Caco-2 (cell line): ENCODE results near the gene AVEN. TPM values are rescaled to one million over a fixed set of nuclear protein-coding genes. Genes with fewer than 3 reads are reported as not detected.

Source experiments
- BruUV-seq: library from RNA; stranded (reverse); fragments of 400-500 nt; replicated peaks from 2 replicates; lab custom pipeline; 2021; lab: Mats Ljungman, UMichigan
- CTCF ChIA-PET: fragments of 300-600 bp; sonication (Branson Sonifier 250); formaldehyde crosslinking; loops from one replicate; lab custom pipeline; 2022; ENCODE audit warnings: antibody characterized with exemption; lab: Charles Lee
- POLR2A ChIA-PET: fragments of 300-600 bp; sonication (Branson Sonifier 250); formaldehyde crosslinking; loops from one replicate; lab custom pipeline; 2022; ENCODE audit warnings: antibody characterized with exemption; lab: Charles Lee
- DNase-seq, 2 experiments: peaks; one replicate each; pipeline versions ENCODE4 v3.0.0 to v3.0.0-alpha.2; 2020 to 2022
- H3K27me3 ChIP-seq: replicated peaks from 2 replicates; pipeline ENCODE4 v1.6.0; 2011; ENCODE audit warnings: low read length; ENCODE audit not compliant: control insufficient read depth, insufficient read depth
- H3K36me3 ChIP-seq: 2 replicates; pipeline ENCODE4 v1.5.1; 2011; ENCODE audit warnings: low read length; ENCODE audit not compliant: control insufficient read depth, insufficient read depth
- H3K4me1 ChIP-seq: fragments of 250-450 bp; sonication (Bioruptor Pico); 2 replicates; pipeline ENCODE4 v1.5.1; 2020; ENCODE audit warnings: mild to moderate bottlenecking
- H3K4me3 ChIP-seq: 2 replicates; pipeline ENCODE4 v1.5.1; 2011; ENCODE audit warnings: low read depth, mild to moderate bottlenecking, control low read depth, low read length
- H3K9me3 ChIP-seq: fragments of 250-450 bp; sonication (Bioruptor Pico); 2 replicates; pipeline ENCODE4 v1.5.1; 2020; ENCODE audit warnings: mild to moderate bottlenecking, moderate library complexity
- H3K27ac Mint-ChIP-seq: one replicate; pipeline ENCODE4 v1.8.0; 2022; ENCODE audit warnings: mixed read lengths; ENCODE audit not compliant: unreplicated experiment
- H3K27me3 Mint-ChIP-seq: one replicate; pipeline ENCODE4 v1.8.0; 2022; ENCODE audit warnings: mixed read lengths; ENCODE audit not compliant: insufficient read depth, unreplicated experiment
- H3K36me3 Mint-ChIP-seq: one replicate; pipeline ENCODE4 v1.8.0; 2022; ENCODE audit warnings: mild to moderate bottlenecking, mixed read lengths; ENCODE audit not compliant: insufficient read depth, unreplicated experiment
- H3K4me1 Mint-ChIP-seq: one replicate; pipeline ENCODE4 v1.8.0; 2022; ENCODE audit warnings: low read depth, mixed read lengths; ENCODE audit not compliant: unreplicated experiment
- H3K4me3 Mint-ChIP-seq: one replicate; pipeline ENCODE4 v1.8.0; 2022; ENCODE audit warnings: mild to moderate bottlenecking, moderate library complexity, mixed read lengths; ENCODE audit not compliant: unreplicated experiment
- H3K9me3 Mint-ChIP-seq: one replicate; pipeline ENCODE4 v1.8.0; 2022; ENCODE audit warnings: mixed read lengths; ENCODE audit not compliant: unreplicated experiment
- CTCF ChIP-seq, 2 experiments: fragments of 200-600 bp in 1 of 2; IDR thresholded peaks; 1 replicate in 1 of 2; 2 replicates in 1 of 2; pipeline versions ENCODE4 v1.5.1 to v1.8.0; 2011 to 2022; ENCODE audit warnings: antibody characterized with exemption in 1 of 2, control low read depth in 1 of 2, inconsistent platforms in 1 of 2, low read depth in 1 of 2, low read length in 1 of 2, mild to moderate bottlenecking in 1 of 2, moderate library complexity in 1 of 2; ENCODE audit not compliant: insufficient read depth in 1 of 2, severe bottlenecking in 1 of 2, unreplicated experiment in 1 of 2
- intact Hi-C: fragments of 100-400 bp; cut with micrococcal nuclease; formaldehyde crosslinking; loops from one replicate; pipeline ENCODE4 v1.10.0; 2022; ENCODE audit not compliant: unreplicated experiment
- total RNA-seq: library from RNA; stranded (reverse); gene quantifications from 2 replicates; pipeline ENCODE4 v1.2.3, GENCODE V29; 2022

AVEN gene
- total RNA-seq, 1 experiment from 2014 or later, result 8.7 TPM

DNA sequence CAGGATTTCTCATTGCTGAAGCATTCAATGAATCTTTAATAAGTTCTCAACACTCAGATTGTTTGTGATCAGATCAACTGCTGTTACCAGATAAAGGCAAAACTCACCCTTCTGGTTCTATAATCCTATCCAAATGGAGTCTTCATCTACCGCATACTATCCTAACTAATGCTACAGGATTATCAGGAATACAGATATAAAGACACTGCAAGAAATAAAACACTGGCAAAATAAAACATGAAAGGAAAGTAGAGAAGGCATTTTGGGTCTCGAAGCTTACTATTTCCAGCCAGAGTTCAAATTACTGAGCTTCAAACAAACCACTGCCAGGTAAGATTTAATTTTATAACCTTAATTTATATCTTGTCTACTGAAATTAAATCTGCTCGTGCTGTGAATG, 70.2 kb downstream of the AVEN start:
- ChIA-PET CTCF (no interaction called here), POLR2A (interaction anchor here (0.5 kb wide), 1 partner anchor 70 kb away, joined by 7 read pairs; the partner anchor contains the start of gene AVEN)
- no peak for DNase-seq
- H3K4me1 Mint-ChIP-seq, result no peaks in the 10 kb centered on the region
- no peak for TF ChIP-seq CTCF (IDR thresholded peaks at IDR 0.05; ENCODE audit: insufficient read depth in 1 of 2, low read depth in 1 of 2, low read length in 1 of 2, severe bottlenecking in 1 of 2, unreplicated experiment in 1 of 2)
- Histone ChIP-seq H3K4me3 (no peak overlapping the region), H3K36me3 (no peaks in the 10 kb centered on the region), H3K9me3 (no peaks in the 10 kb centered on the region), H3K27me3 (no peaks in the 10 kb centered on the region; the same call in 1 of the 2 replicates), H3K4me1 (no peaks in the 10 kb centered on the region)
- intact Hi-C loops, result no loop called here
- no TSS peak for BruUV-seq
- H3K27me3 Mint-ChIP-seq, result no peaks in the 10 kb centered on the region
- no peak overlapping the region for H3K27ac Mint-ChIP-seq
- no peaks in the 10 kb centered on the region for H3K9me3 Mint-ChIP-seq
- no peaks in the 10 kb centered on the region for H3K36me3 Mint-ChIP-seq
- H3K4me3 Mint-ChIP-seq, result no peak overlapping the region

DNA sequence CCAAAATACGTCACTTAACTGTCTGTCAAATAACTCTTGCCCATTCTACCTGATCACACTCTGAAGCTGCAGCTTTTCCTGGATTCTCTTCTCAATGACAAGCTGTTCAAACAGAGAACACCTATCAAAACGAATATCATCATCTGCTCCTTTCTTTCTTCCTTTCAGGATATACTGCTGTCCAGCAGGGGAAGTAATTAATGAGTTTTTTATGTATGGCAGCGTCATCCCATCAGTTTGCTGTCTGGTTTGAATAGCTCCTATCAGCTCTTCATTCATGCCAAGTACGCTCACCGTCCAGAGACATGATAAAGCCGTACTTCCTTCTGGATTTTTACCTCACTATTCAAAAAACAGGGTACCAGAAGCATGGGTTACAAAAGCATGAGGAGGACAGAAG, 70.8 kb downstream of the AVEN start, which contains the start of gene CHRM5:
Gene CHRM5, plus strand, starts transcription at position 274 of the 400 bp plus-strand sequence. CDS start 94,221 bp downstream, outside the sequence.
- H3K27ac Mint-ChIP-seq, result no peak within 1 kb of the TSS
- no TSS peak for BruUV-seq
- no peaks in the 10 kb centered on the region for H3K36me3 Mint-ChIP-seq
- H3K4me1 Mint-ChIP-seq, result no peaks in the 10 kb centered on the region
- no peaks in the 10 kb centered on the region for H3K9me3 Mint-ChIP-seq
- intact Hi-C loops, result no loop called here
- H3K4me3 Mint-ChIP-seq, result no peak within 1 kb of the TSS
- H3K27me3 ChIP-seq, result no peaks in the 10 kb centered on the region; the same call in 1 of the 2 replicates
- no peaks in the 10 kb centered on the region for H3K4me1 ChIP-seq
- no peak within 1 kb of the TSS for H3K4me3 ChIP-seq
- TF ChIP-seq CTCF (IDR thresholded peaks at IDR 0.05; ENCODE audit: insufficient read depth in 1 of 2, low read depth in 1 of 2, low read length in 1 of 2, severe bottlenecking in 1 of 2, unreplicated experiment in 1 of 2), result no peak
- H3K9me3 ChIP-seq, result no peaks in the 10 kb centered on the region
- no peak for DNase-seq
- CTCF ChIA-PET, result interaction anchor here (0.6 kb wide), 1 partner anchor 210 kb away, joined by 3 read pairs; no protein-coding TSS in a partner anchor
- no peaks in the 10 kb centered on the region for H3K36me3 ChIP-seq
- POLR2A ChIA-PET, result interaction anchor here (0.5 kb wide), 1 partner anchor 71 kb away, joined by 7 read pairs; the partner anchor contains the start of gene AVEN
- H3K27me3 Mint-ChIP-seq, result no peaks in the 10 kb centered on the region

- no peaks in the 10 kb centered on the region for H3K36me3 Mint-ChIP-seq
- no peaks in the 10 kb centered on the region for H3K4me1 ChIP-seq
- no peak for DNase-seq
- no peaks in the 10 kb centered on the region for H3K27me3 Mint-ChIP-seq
- intact Hi-C loops, result loop anchor here (1.0 kb wide), 1 partner anchor 229 kb away; no protein-coding TSS in a partner anchor
- H3K4me3 Mint-ChIP-seq, result no peak overlapping the region
- no peaks in the 10 kb centered on the region for H3K36me3 ChIP-seq
- BruUV-seq, result no TSS peak
- no peaks in the 10 kb centered on the region; the same call in 1 of the 2 replicates for H3K27me3 ChIP-seq
- POLR2A ChIA-PET, result no interaction called here
- H3K27ac Mint-ChIP-seq, result no peak overlapping the region
- no peak for TF ChIP-seq CTCF (IDR thresholded peaks at IDR 0.05; ENCODE audit: insufficient read depth in 1 of 2, low read depth in 1 of 2, low read length in 1 of 2, severe bottlenecking in 1 of 2, unreplicated experiment in 1 of 2)
- no peaks in the 10 kb centered on the region for H3K9me3 Mint-ChIP-seq
- CTCF ChIA-PET, result interaction anchor here (0.6 to 1.0 kb wide), 3 partner anchors 206 to 290 kb away, joined by 3 to 7 read pairs (median 6); no protein-coding TSS in a partner anchor
- H3K4me1 Mint-ChIP-seq, result no peaks in the 10 kb centered on the region
- H3K9me3 ChIP-seq, result no peaks in the 10 kb centered on the region
- no peak overlapping the region for H3K4me3 ChIP-seq
Observed at GRCh38 chr15:33964665-33965040, 74.4 kb downstream of the AVEN start.
